Measurements from ENCODE around the gene ZNF525.
"Not testable (repeated sequence)": the region's sequence is repeated elsewhere in the genome, so short reads cannot be mapped to it uniquely, and the experiment has no call there.

ZNF525 gene

DNA sequence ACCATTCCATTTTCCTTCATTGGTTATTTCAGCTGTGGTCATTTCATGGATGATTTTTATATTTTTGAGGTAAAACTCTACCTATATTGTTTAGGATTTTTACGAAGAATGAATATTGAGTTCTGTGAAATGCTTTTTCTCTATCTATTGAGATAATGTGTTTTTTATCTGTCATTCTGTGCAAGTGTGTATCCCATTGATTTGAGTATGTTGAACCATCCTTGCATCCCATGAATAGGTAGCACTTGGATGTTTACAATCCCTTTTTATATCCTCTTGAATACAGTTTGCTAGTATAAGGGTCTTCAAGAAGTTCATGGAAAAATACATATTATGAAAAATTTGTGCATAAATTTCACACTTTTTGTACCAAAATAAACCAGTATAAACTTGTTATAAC, 9.8 kb upstream of the ZNF525 start:
- in situ Hi-C loops (cut with HindIII; ENCODE audit: low sequenced_read_pairs): no loop called here
- TF ChIP-seq, protein P1, sequence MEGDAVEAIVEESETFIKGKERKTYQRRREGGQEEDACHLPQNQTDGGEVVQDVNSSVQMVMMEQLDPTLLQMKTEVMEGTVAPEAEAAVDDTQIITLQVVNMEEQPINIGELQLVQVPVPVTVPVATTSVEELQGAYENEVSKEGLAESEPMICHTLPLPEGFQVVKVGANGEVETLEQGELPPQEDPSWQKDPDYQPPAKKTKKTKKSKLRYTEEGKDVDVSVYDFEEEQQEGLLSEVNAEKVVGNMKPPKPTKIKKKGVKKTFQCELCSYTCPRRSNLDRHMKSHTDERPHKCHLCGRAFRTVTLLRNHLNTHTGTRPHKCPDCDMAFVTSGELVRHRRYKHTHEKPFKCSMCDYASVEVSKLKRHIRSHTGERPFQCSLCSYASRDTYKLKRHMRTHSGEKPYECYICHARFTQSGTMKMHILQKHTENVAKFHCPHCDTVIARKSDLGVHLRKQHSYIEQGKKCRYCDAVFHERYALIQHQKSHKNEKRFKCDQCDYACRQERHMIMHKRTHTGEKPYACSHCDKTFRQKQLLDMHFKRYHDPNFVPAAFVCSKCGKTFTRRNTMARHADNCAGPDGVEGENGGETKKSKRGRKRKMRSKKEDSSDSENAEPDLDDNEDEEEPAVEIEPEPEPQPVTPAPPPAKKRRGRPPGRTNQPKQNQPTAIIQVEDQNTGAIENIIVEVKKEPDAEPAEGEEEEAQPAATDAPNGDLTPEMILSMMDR (IDR thresholded peaks at IDR 0.05; ENCODE audit: low read depth, low read length): no peak
- no peak overlapping the region for H3K4me3 ChIP-seq (ENCODE audit: low read depth, low read length)
- peak; percentile 1 for DNase-seq (ENCODE audit: low read depth, low spot score)

DNA sequence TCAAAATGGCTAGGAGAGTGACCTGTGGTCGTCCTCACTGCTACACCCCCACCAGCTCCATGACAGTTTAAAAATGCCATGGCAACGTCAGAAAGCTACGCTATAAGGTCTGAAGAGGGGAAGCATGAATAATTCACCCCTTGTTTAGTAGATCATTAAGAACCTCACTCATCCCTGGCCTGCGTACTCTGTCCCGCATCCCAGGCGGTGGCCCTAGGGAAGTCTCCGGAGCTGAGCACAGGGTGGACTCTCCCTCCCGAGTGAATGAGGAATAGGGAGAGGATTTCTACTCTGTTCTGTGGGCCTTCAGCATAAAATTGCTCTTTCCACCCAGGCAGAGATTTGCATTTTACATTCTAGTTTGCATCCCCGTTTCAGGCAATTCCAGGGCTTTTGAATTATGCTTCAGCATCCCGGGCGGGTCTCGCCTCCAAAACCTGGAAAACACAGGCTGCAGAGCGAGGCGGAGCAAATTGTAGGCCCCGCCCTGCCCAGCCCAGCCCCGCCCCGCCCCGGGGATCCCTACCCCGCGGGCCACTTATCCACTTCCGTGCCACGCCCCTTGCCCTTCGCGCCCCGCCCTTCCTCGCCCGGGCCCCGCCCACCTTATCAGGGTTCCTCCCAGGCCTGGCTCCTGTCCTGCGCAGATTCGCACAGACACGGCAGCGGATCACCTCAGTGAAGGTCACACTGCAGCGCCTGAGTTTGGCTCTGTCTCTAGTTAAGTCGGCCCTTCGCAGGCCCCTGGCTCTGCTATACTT, 7.5 kb upstream of the ZNF525 start:
- TF ChIP-seq, protein P1 (IDR thresholded peaks at IDR 0.05; ENCODE audit: low read depth, low read length): no peak
- in situ Hi-C loops (cut with HindIII; ENCODE audit: low sequenced_read_pairs): no loop called here
- DNase-seq (ENCODE audit: low read depth, low spot score): no peak
- H3K4me3 ChIP-seq (ENCODE audit: low read depth, low read length): no peak overlapping the region

DNA sequence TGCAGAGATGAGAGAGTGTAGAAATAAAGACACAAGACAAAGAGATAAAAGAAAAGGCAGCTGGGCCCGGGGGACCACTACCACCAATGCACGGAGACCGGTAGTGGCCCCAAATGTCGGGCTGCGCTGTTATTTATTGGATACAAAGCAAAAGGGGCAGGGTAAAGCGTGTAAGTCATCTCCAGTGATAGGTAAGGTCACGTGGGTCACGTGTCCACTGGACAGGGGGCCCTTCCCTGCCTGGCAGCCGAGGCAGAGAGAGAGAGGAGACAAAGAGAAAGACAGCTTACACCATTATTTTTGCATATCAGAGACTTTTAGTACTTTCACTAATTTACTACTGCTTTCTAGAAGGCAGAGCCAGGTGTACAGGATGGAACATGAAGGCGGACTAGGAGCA, 5.4 kb upstream of the ZNF525 start:
- in situ Hi-C loops (cut with HindIII; ENCODE audit: low sequenced_read_pairs); DNase-seq (ENCODE audit: low read depth, low spot score); H3K4me3 ChIP-seq (ENCODE audit: low read depth, low read length): not testable (repeated sequence)

DNA sequence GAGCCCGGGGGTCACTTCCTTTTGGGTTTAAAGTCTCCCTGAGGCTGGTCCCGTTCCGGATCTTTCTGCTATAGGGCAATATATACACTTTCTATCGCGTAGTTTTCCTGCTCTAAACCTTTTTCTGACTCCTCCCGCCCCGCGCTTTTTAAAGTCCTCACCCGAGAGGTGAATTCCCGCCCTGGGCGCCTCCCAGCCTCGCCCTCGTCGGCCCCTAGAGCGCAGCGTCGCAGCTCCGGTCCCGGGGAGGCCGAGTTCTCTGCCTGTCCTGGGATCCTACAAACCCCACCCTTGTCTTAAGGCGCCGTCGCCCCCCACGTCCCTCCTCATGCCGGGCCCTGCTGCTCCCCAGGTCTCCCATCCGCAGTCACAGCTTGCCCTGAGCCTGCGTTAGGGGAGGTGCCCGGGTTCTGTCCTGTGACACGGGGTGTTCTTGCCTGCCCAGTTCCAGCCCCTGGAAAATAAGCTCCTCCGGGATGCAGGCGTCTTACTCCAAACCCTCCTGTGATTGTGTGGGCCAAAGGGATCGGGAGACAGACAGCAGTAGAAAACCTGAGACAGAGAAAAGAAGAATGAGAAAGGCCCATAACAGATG, 491 bp downstream of the ZNF525 start:
- DNase-seq (ENCODE audit: low read depth, low spot score): no peak
- in situ Hi-C loops (cut with HindIII; ENCODE audit: low sequenced_read_pairs): no loop called here
- TF ChIP-seq, protein P1 (IDR thresholded peaks at IDR 0.05; ENCODE audit: low read depth, low read length): no peak
- H3K4me3 ChIP-seq (ENCODE audit: low read depth, low read length): peak overlapping the region; percentile 77

DNA sequence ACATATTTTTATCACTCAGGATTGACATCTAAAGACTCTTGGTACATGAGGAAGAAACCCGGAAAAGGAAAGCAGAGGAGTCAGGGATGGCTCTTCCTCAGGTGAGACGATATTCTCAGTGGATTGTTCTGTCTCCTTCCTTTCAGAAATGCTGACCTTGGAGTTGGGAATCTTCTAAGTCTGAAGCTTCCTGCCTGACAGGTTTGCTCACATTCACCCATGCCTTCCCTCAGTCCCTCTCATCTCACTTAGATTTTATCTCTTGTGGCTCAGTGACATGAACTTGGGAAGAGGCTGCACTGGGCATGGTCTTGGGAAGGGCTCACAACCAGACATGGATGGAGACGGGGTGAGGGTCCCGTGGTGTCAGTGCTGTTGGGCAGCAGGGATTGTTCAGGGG, 6.7 kb downstream of the ZNF525 start:
- H3K4me3 ChIP-seq (ENCODE audit: low read depth, low read length): no peak overlapping the region
- TF ChIP-seq, protein P1 (IDR thresholded peaks at IDR 0.05; ENCODE audit: low read depth, low read length): no peak
- in situ Hi-C loops (cut with HindIII; ENCODE audit: low sequenced_read_pairs): no loop called here
- no peak for DNase-seq (ENCODE audit: low read depth, low spot score)

DNA sequence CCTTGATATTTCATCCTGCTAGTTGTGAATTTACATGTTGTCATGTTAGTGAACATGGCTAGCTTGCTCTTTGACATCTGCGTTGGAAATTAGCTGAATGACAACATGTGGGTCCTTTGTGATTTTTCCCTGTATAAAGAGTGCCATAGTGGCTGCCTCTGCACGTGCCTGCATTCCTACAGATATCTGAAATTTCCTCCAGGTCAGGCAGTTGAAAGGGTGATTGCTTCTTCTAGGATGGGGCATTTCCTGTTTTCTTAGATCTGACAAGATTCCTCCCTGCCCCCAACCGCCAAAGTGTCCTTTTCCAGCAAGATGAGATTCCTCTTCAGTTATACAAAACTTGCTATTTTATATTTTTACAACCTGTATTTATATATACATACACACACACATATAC, 8.8 kb downstream of the ZNF525 start:
- TF ChIP-seq, protein P1 (IDR thresholded peaks at IDR 0.05; ENCODE audit: low read depth, low read length): no peak
- in situ Hi-C loops (cut with HindIII; ENCODE audit: low sequenced_read_pairs): no loop called here
- DNase-seq (ENCODE audit: low read depth, low spot score): no peak
- H3K4me3 ChIP-seq (ENCODE audit: low read depth, low read length): no peak overlapping the region

DNA sequence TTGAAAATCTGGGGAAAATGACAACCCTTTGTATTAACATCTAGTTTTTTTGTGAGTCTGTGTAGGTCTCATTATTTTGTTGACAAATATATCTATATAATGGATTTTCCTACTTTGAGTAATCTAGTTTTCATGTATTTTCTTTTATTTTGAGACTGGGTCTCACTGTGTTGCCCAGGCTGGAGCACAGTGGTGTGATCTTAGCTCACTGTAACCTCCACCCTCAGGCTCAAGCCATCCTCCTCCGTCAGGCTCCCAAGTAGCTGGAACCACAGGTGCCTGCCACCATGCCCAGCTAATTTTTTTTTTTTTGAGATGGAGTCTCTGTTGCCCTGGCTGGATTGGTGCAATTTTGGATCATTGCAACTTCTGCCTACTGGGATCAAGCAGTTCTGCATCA, 9.2 kb downstream of the ZNF525 start:
- no peak overlapping the region for H3K4me3 ChIP-seq (ENCODE audit: low read depth, low read length)
- TF ChIP-seq, protein P1 (IDR thresholded peaks at IDR 0.05; ENCODE audit: low read depth, low read length): no peak
- in situ Hi-C loops (cut with HindIII; ENCODE audit: low sequenced_read_pairs): no loop called here
- no peak for DNase-seq (ENCODE audit: low read depth, low spot score)

Measured in astrocyte of the spinal cord (primary cell).